H1 (cell line): ENCODE measurements around the gene ISX.

Experiments used
- CHD2 ChIP-seq: IDR thresholded peaks from 2 replicates; pipeline ENCODE4 v1.6.1; 2012; ENCODE audit warnings: low read length, improper control_type of control experiment
- CTCF ChIP-seq, 3 experiments: IDR thresholded peaks; 1 replicate in 2 of 3; 2 replicates in 1 of 3; pipeline versions ENCODE4 v1.5.1 to v1.6.1; 2011; ENCODE audit warnings: low read length in 3 of 3, mild to moderate bottlenecking in 3 of 3, inconsistent platforms in 2 of 3, low read depth in 1 of 3, moderate library complexity in 1 of 3; ENCODE audit not compliant: insufficient read depth in 1 of 3; ENCODE audit errors: control extremely low read depth in 1 of 3
- E2F6 ChIP-seq: IDR thresholded peaks from 2 replicates; pipeline ENCODE4 v1.6.1; 2012; ENCODE audit warnings: inconsistent platforms
- GABPA ChIP-seq: IDR thresholded peaks from 2 replicates; pipeline ENCODE4 v1.6.1; 2011; ENCODE audit warnings: mild to moderate bottlenecking, low read length, moderate library complexity, borderline replicate concordance; ENCODE audit not compliant: insufficient read depth

GRCh38 chr22:35102663-35103062 is 36.7 kb downstream of the ISX start:
- TF ChIP-seq E2F6 (no peak), CTCF (IDR thresholded peaks at IDR 0.05; ENCODE audit: control extremely low read depth in 1 of 3, insufficient read depth in 1 of 3, low read depth in 1 of 3, low read length in 3 of 3) (no peak), GABPA (no peak), CHD2 (no peak)
